ENCODE measurements around the gene CDC42SE1.

The CDC42SE1 gene

GRCh38 chr1:151005729-151006319 lies 53.6 kb downstream of the CDC42SE1 start:
- no peaks in the 10 kb centered on the region for H4K20me1 ChIP-seq (ENCODE audit: insufficient read depth, low read length)
- no peaks in the 10 kb centered on the region for H3K36me3 ChIP-seq (ENCODE audit: insufficient read depth, low read length)
- H3K4me1 ChIP-seq (ENCODE audit: insufficient read depth, low read length, severe bottlenecking) = peaks cover 43% of the 10 kb centered on the region
- no peak overlapping the region for H2AFZ ChIP-seq (ENCODE audit: low read length)
- peak overlapping the region; percentile 54 for H3K4me3 ChIP-seq (ENCODE audit: low read depth, low read length, poor library complexity, severe bottlenecking)
- no peak overlapping the region for H3K27ac ChIP-seq (ENCODE audit: low read depth, low read length, poor library complexity, severe bottlenecking)
- H3K9me2 ChIP-seq (ENCODE audit: low read depth, low read length) = no peaks in the 10 kb centered on the region
- no peaks in the 10 kb centered on the region for H3K79me2 ChIP-seq (ENCODE audit: insufficient read depth, low read length)
- no peaks in the 10 kb centered on the region for H3K27me3 ChIP-seq (ENCODE audit: insufficient read depth, low read length)
- H3K4me2 ChIP-seq (ENCODE audit: low read length) = peak overlapping the region; percentile 63
- no peaks in the 10 kb centered on the region for H3F3A ChIP-seq (ENCODE audit: insufficient read depth, low read length)
- no peaks in the 10 kb centered on the region for H3K9me3 ChIP-seq (ENCODE audit: low read length)
- TF ChIP-seq, protein P1, sequence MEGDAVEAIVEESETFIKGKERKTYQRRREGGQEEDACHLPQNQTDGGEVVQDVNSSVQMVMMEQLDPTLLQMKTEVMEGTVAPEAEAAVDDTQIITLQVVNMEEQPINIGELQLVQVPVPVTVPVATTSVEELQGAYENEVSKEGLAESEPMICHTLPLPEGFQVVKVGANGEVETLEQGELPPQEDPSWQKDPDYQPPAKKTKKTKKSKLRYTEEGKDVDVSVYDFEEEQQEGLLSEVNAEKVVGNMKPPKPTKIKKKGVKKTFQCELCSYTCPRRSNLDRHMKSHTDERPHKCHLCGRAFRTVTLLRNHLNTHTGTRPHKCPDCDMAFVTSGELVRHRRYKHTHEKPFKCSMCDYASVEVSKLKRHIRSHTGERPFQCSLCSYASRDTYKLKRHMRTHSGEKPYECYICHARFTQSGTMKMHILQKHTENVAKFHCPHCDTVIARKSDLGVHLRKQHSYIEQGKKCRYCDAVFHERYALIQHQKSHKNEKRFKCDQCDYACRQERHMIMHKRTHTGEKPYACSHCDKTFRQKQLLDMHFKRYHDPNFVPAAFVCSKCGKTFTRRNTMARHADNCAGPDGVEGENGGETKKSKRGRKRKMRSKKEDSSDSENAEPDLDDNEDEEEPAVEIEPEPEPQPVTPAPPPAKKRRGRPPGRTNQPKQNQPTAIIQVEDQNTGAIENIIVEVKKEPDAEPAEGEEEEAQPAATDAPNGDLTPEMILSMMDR (IDR thresholded peaks at IDR 0.05; ENCODE audit: low read length) = no peak
- TF ChIP-seq EZH2 (IDR thresholded peaks at IDR 0.05; ENCODE audit: borderline replicate concordance, low read length) = no peak
- H3K9ac ChIP-seq (ENCODE audit: low read length) = peak overlapping the region; percentile 51; the same call in 1 of the 2 replicates

- Histone ChIP-seq H3K9ac (ENCODE audit: low read length) (no peak overlapping the region), H4K20me1 (ENCODE audit: insufficient read depth, low read length) (no peaks in the 10 kb centered on the region), H3K9me2 (ENCODE audit: low read depth, low read length) (no peaks in the 10 kb centered on the region), H3F3A (ENCODE audit: insufficient read depth, low read length) (no peaks in the 10 kb centered on the region), H2AFZ (ENCODE audit: low read length) (no peak overlapping the region), H3K27me3 (ENCODE audit: insufficient read depth, low read length) (no peaks in the 10 kb centered on the region), H3K9me3 (ENCODE audit: low read length) (no peaks in the 10 kb centered on the region), H3K36me3 (ENCODE audit: insufficient read depth, low read length) (no peaks in the 10 kb centered on the region; the same call in 1 of the 2 replicates), H3K79me2 (ENCODE audit: insufficient read depth, low read length) (no peaks in the 10 kb centered on the region), H3K4me2 (ENCODE audit: low read length) (no peak overlapping the region), H3K4me3 (ENCODE audit: low read depth, low read length, poor library complexity, severe bottlenecking) (no peak overlapping the region), H3K27ac (ENCODE audit: low read depth, low read length, poor library complexity, severe bottlenecking) (no peak overlapping the region), H3K4me1 (ENCODE audit: insufficient read depth, low read length, severe bottlenecking) (peaks cover 31% of the 10 kb centered on the region)
- TF ChIP-seq, protein P1 (IDR thresholded peaks at IDR 0.05; ENCODE audit: low read length) = no peak
- no peak for TF ChIP-seq EZH2 (IDR thresholded peaks at IDR 0.05; ENCODE audit: borderline replicate concordance, low read length)
Observed at GRCh38 chr1:151003180-151003579, 56.2 kb downstream of the CDC42SE1 start.

GRCh38 chr1:151002611-151003010 lies 56.8 kb downstream of the CDC42SE1 start:
- Histone ChIP-seq H3K9me2 (ENCODE audit: low read depth, low read length) (no peaks in the 10 kb centered on the region), H3K9ac (ENCODE audit: low read length) (no peak overlapping the region), H2AFZ (ENCODE audit: low read length) (no peak overlapping the region)

More at GRCh38 chr1:151002611-151003010, 56.8 kb downstream of the CDC42SE1 start:
- Histone ChIP-seq H4K20me1 (ENCODE audit: insufficient read depth, low read length) (no peaks in the 10 kb centered on the region), H3F3A (ENCODE audit: insufficient read depth, low read length) (no peaks in the 10 kb centered on the region), H3K27me3 (ENCODE audit: insufficient read depth, low read length) (no peaks in the 10 kb centered on the region), H3K27ac (ENCODE audit: low read depth, low read length, poor library complexity, severe bottlenecking) (no peak overlapping the region), H3K4me1 (ENCODE audit: insufficient read depth, low read length, severe bottlenecking) (peaks cover 26% of the 10 kb centered on the region), H3K4me2 (ENCODE audit: low read length) (no peak overlapping the region), H3K9me3 (ENCODE audit: low read length) (no peaks in the 10 kb centered on the region), H3K36me3 (ENCODE audit: insufficient read depth, low read length) (no peaks in the 10 kb centered on the region; the same call in 1 of the 2 replicates), H3K4me3 (ENCODE audit: low read depth, low read length, poor library complexity, severe bottlenecking) (no peak overlapping the region), H3K79me2 (ENCODE audit: insufficient read depth, low read length) (no peaks in the 10 kb centered on the region)
- no peak for TF ChIP-seq EZH2 (IDR thresholded peaks at IDR 0.05; ENCODE audit: borderline replicate concordance, low read length)
- TF ChIP-seq, protein P1 (IDR thresholded peaks at IDR 0.05; ENCODE audit: low read length) = no peak
